Measurements from ENCODE around the gene RNF19B.
"Not testable (repeated sequence)": the region's sequence is repeated elsewhere in the genome, so short reads cannot be mapped to it uniquely, and the experiment has no call there.

Gene RNF19B

DNA sequence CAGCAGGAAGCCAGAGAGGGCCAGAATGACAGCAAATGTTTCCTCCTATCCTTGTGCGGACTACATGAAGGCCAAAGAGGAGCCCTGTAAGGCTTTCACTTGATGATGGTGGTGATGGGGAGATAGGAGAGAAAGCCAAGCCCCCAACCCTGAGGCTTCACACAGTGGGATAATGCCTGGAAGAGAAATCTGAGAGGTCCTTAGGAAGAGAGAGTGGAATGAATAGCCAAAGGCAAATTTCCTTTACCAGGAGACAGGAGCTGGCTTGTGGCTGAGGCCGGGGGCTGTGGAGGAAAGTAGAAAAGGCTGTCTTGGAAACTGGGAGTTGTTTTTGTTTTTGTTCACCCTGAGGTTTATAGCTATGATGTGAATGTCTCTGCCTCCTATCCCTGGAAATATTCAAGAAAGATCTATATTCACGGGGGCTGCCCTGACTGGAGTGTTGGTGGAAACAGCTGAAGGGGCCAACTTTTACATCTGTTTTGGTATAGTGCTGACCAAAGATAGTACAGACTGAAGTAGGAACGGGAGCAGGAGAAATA is 13.0 kb upstream of the RNF19B start:
- TF ChIP-seq, protein P1, sequence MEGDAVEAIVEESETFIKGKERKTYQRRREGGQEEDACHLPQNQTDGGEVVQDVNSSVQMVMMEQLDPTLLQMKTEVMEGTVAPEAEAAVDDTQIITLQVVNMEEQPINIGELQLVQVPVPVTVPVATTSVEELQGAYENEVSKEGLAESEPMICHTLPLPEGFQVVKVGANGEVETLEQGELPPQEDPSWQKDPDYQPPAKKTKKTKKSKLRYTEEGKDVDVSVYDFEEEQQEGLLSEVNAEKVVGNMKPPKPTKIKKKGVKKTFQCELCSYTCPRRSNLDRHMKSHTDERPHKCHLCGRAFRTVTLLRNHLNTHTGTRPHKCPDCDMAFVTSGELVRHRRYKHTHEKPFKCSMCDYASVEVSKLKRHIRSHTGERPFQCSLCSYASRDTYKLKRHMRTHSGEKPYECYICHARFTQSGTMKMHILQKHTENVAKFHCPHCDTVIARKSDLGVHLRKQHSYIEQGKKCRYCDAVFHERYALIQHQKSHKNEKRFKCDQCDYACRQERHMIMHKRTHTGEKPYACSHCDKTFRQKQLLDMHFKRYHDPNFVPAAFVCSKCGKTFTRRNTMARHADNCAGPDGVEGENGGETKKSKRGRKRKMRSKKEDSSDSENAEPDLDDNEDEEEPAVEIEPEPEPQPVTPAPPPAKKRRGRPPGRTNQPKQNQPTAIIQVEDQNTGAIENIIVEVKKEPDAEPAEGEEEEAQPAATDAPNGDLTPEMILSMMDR (IDR thresholded peaks at IDR 0.05; ENCODE audit: low read length, missing control alignments), result no peak

DNA sequence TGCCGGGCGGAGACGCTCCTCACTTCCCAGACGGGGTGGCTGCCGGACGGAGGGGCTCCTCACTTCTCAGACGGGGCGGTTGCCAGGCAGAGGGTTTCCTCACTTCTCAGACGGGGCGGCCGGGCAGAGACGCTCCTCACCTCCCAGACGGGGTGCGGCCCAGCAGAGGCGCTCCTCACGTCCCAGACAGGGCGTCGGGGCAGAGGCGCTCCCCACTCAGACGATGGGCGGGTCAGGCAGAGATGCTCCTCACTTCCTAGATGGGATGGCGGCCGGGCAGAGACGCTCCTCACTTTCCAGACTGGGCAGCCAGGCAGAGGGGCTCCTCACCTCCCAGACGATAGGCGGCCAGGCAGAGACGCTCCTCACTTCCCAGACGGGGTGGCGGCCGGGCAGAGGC is 10.4 kb upstream of the RNF19B start:
- H3K4me3 ChIP-seq (replicated peaks; ENCODE audit: low read depth, low read length), result not testable (repeated sequence)

More for the DNA sequence above, 13.0 kb upstream of the RNF19B start:
- DNase-seq (ENCODE audit: low read depth), result no peak
- H3K4me3 ChIP-seq (replicated peaks; ENCODE audit: low read depth, low read length), result no peak overlapping the region

DNA sequence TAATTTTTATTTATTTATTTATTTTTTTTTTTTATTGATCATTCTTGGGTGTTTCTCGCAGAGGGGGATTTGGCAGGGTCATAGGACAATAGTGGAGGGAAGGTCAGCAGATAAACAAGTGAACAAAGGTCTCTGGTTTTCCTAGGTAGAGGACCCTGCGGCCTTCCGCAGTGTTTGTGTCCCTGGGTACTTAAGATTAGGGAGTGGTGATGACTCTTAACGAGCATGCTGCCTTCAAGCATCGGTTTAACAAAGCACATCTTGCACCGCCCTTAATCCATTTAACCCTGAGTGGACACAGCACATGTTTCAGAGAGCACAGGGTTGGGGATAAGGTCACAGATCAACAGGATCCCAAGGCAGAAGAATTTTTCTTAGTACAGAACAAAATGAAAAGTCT is 8.8 kb upstream of the RNF19B start:
- not testable (repeated sequence) for H3K4me3 ChIP-seq (replicated peaks; ENCODE audit: low read depth, low read length); DNase-seq (ENCODE audit: low read depth)

More for the DNA sequence above, 10.4 kb upstream of the RNF19B start:
- not testable (repeated sequence) for DNase-seq (ENCODE audit: low read depth)

DNA sequence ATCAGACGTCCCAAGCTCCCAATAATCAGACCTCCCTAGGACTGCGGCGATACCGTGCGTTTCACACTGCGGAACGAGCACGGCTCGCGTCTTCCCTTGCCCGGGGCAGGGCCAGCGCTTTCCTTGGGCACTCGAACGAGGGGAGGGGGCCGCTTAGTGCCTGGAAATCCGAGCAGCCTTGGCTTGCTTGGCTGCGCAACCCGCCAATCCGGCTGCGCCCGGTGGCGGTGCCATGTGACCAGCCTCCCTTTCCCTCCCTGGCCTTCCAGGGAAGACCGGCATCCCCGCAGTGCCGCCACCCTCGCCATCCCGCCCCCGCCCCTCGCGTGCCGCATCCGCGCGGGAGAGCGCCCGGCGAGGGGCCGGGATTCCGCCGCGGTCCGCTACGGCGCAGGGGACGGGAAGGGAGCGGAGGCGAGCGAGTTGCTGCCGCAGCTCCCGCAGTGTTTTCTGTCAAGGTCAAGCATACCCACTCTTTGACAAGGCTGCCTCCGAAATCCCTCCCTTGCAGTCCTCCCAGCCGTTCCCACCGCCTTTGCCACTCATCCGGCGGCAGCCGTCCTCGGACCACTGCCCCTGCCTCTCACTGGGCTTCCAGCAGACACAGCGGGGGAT is 8.3 kb upstream of the RNF19B start:
- peak; percentile 46 for DNase-seq (ENCODE audit: low read depth)
- peak overlapping the region; percentile 54 for H3K4me3 ChIP-seq (replicated peaks; ENCODE audit: low read depth, low read length)
- TF ChIP-seq, protein P1 (IDR thresholded peaks at IDR 0.05; ENCODE audit: low read length, missing control alignments), result no peak

- TF ChIP-seq, protein P1 (IDR thresholded peaks at IDR 0.05; ENCODE audit: low read length, missing control alignments), result no peak
- H3K4me3 ChIP-seq (replicated peaks; ENCODE audit: low read depth, low read length), result no peak overlapping the region
- no peak for DNase-seq (ENCODE audit: low read depth)
Measured at GRCh38 chr1:32971576-32971975, 7.0 kb upstream of the RNF19B start.

DNA sequence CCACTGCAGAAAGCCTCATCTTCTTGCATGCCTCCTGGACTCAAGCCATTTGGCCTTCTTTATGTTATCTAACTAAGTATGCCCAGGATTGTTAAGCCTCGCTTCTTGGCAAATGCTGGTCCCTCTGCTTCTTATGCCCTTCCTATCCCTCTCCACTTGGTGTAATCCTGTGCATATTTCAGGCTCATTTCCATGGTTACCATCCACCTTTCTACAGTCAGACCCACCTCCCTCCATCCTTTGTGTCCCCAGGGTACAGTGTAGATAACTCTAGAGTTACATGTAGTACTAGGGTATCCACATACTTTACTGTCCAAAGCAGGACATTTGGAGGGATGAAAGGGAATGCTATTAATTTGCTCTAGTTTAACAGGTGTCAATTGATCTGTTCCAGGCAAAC is 6.5 kb upstream of the RNF19B start:
- no peak overlapping the region for H3K4me3 ChIP-seq (replicated peaks; ENCODE audit: low read depth, low read length)
- TF ChIP-seq, protein P1 (IDR thresholded peaks at IDR 0.05; ENCODE audit: low read length, missing control alignments), result no peak
- DNase-seq (ENCODE audit: low read depth), result no peak

- TF ChIP-seq, protein P1 (IDR thresholded peaks at IDR 0.05; ENCODE audit: low read length, missing control alignments), result no peak
- H3K4me3 ChIP-seq (replicated peaks; ENCODE audit: low read depth, low read length), result no peak overlapping the region
- DNase-seq (ENCODE audit: low read depth), result peak; percentile 31
Measured at GRCh38 chr1:32969566-32969965, 5.0 kb upstream of the RNF19B start.

GRCh38 chr1:32967888-32968568 is 3.4 kb upstream of the RNF19B start:
- DNase-seq (ENCODE audit: low read depth), result no peak
- TF ChIP-seq, protein P1 (IDR thresholded peaks at IDR 0.05; ENCODE audit: low read length, missing control alignments), result no peak
- H3K4me3 ChIP-seq (replicated peaks; ENCODE audit: low read depth, low read length), result no peak overlapping the region
